Fibroblast of the aortic adventitia (primary cell): ENCODE results near the gene TCEAL6. TPM values are rescaled to one million over a fixed set of nuclear protein-coding genes. Genes with fewer than 3 reads are reported as not detected.
"Not testable (repeated sequence)": the region's sequence is repeated elsewhere in the genome, so short reads cannot be mapped to it uniquely, and the experiment has no call there.

ENCODE experiments used
- DNase-seq: peaks from one replicate; pipeline ENCODE4 v3.0.0-alpha.2; 2010; ENCODE audit warnings: low read depth
- H3K4me3 ChIP-seq: 2 replicates; pipeline ENCODE4 v1.5.1; 2011; ENCODE audit warnings: low read depth, mild to moderate bottlenecking, control low read depth, low read length, moderate library complexity
- total RNA-seq: library from RNA; depleted of rRNA; stranded (reverse); fragments of >200 nt; gene quantifications from 2 replicates; pipeline ENCODE4 v1.2.3, GENCODE V29; 2012; ENCODE audit warnings: low replicate concordance
- TF ChIP-seq, protein P1 (sequence below): IDR thresholded peaks from 2 replicates; pipeline ENCODE4 v1.5.1; 2011; ENCODE audit warnings: mild to moderate bottlenecking, low read length, control low read depth, inconsistent platforms; ENCODE audit not compliant: insufficient read depth

TCEAL6 gene
- total RNA-seq: not detected in 2 replicates

DNA sequence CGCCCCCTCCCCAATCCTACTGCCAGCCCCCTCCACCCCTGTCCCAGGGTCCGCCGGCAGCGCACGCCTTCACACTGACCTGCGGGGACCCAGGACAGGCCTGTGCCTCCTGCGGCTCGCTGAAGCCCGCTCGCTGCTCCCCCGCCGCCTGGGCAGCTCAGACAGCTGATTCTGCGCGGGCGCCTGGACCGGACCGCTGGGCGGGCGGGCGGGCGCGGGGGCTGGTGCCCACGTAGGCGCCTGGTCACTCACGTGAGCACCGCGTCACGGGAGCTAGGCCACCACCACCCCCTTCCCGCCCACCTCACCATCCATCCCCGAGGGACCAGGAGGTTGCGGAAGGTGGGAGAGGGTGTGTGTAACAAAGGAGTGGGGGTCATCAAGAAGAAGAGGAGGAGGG, at the start of gene TCEAL6:
TSS of gene TCEAL6 (minus strand) at position 208 of the 400 bp plus-strand sequence.
- DNase-seq, H3K4me3 ChIP-seq: not testable (repeated sequence)

DNA sequence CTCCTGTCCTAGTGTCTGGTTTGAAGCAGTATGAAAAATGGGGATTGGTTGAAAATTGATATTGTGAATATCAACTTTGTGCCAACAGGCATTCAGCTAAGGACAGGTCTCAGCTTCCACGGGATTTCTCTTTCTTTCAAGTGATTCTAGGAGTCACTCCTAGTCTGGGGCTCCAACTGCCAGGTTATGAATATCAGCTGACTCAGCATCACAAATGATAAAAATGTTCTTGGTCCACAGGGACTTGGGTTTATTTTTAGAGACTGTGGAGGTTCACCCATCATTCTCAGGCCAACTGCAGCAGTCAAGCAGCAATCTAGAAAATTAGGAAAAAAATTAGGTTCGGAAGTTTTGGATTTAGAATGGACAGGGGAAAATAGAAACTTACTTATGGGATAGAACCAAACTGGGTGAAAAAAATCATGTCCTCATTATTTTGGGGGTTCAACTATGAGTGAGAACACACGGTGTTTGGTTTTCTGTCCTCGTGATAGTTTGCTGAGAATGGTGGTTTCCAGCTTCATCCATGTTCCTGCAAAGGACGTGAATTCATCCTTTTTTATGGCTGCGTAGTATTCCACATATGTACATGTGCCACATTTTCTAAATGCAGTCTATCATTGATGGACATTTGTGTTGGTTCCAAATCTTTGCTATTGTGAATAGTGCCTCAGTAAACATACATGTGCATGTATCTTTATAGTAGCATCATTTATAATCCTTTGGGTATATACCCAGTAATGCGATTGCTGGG, 43.9 kb upstream of the TCEAL6 start:
- H3K4me3 ChIP-seq: no peak overlapping the region
- DNase-seq: no peak
- TF ChIP-seq, protein P1, sequence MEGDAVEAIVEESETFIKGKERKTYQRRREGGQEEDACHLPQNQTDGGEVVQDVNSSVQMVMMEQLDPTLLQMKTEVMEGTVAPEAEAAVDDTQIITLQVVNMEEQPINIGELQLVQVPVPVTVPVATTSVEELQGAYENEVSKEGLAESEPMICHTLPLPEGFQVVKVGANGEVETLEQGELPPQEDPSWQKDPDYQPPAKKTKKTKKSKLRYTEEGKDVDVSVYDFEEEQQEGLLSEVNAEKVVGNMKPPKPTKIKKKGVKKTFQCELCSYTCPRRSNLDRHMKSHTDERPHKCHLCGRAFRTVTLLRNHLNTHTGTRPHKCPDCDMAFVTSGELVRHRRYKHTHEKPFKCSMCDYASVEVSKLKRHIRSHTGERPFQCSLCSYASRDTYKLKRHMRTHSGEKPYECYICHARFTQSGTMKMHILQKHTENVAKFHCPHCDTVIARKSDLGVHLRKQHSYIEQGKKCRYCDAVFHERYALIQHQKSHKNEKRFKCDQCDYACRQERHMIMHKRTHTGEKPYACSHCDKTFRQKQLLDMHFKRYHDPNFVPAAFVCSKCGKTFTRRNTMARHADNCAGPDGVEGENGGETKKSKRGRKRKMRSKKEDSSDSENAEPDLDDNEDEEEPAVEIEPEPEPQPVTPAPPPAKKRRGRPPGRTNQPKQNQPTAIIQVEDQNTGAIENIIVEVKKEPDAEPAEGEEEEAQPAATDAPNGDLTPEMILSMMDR: no peak

DNA sequence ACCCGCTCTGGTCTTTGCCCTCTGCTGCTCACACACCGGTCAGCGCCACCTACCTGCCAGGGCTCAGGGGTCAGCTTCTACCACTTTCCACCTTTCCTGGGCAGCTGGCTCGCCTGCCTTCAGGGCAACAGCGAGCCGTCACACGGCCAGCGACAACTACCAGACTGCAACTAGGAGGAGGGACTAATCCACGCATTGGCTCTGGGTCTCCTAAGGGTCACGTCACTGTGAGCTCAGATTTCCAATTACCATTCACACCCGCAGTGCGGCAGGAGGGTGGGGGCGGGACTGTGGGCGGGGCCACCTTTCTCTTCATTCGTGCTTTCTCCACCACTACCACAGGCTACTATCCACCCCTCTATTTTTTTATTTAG, 13.5 kb upstream of the TCEAL6 start, which contains the start of gene BEX5:
TSS of gene BEX5 (minus strand) at position 172 of the 374 bp plus-strand sequence. CDS start 1,712 bp downstream, outside the sequence.
- TF ChIP-seq, protein P1: no peak
- H3K4me3 ChIP-seq: no peak within 1 kb of the TSS
- no peak for DNase-seq

DNA sequence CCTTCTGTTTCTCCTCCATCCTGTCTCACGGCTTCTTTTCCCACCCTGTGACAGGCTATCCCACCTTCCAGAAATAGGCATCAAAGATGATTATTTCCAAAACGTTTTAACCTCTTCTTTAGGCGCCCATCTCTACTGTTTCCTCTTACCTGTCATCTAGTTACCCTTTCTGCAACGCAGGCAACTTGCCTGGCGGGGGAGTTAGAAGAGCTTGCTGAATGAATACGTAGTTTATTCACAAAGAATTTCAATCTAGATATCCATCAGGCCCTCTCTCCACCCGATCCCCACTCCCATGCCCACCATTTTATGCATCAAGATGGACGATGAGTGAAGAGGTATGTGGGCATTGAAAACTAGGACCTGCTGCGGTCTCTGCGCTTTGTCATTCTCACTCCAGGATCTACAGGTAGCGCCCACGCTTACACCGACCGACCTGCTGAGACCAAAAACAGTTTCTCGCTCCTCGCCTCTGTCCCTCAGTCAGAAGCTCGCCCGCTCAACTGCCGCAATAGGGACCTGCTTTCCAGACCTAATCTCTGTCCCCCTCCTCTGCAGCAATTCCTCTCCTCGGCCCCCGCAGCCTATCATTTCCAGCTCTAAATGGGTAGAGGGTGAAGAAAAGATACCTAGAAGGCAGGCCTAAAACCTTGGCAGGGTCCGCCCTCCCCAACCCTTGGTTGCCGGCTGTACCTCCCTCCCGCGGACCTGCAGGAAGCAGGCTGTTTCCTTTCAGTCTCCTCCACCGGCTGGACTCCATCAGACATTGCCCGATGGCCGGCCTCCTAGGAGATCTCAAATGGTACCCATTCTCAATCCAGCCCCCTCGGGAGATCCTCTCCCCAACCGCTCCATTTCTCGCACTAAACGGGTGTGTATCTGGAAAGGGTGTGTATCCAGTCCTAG, 12.9 kb upstream of the TCEAL6 start:
- no peak for DNase-seq
- no peak overlapping the region for H3K4me3 ChIP-seq
- TF ChIP-seq, protein P1: no peak

DNA sequence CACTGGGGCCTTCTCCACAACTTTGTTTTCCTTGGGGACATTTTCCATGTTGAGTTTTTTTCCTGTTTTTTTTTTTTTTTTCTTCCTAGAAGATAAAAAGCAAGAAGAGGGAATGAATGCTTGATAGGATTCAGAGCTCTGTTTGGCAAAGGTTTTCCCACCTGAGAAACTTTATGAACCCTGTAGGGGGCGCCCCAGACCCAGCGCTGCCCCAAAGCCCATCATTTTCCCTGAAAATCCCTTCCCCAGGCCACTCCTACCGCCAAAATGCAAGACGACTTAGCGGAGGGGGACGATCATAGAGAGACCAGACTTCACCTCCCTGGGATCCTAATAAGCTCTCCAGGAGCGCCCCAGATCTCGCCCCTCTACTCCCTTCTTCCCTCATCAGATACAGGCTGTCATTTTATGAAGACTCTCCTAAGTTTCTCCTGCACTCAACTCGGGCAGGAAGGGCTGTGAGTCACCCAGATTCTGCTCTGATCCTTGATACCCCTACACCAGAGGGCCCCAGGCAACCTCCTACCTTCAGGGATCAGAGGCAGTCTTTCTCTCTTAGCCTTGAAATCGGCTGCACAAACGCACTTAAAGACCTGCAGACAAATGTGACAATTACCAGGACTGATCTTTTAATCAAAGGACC, 12.1 kb upstream of the TCEAL6 start:
- no peak overlapping the region for H3K4me3 ChIP-seq
- DNase-seq: no peak
- TF ChIP-seq, protein P1: no peak

DNA sequence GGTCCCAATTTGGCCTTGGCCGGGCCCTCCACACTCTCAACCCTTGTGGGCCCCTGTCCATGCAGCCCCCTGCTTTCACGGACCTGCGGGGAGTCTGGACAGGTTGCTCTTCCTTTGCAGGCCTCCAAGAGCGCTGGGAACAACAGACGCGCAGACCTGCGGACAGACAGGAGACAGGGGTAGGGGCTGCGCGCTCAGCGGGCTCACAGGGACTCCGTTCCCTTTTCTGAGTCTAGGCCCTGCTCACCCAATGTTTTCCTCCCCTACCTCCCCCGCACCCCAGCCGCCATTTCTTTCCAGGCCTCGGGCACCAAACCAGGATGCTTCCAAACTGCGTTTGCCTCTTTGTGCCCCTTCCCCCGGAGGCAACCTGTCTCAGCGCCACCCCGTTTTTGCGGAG, 650 bp downstream of the TCEAL6 start:
- H3K4me3 ChIP-seq, DNase-seq: not testable (repeated sequence)

DNA sequence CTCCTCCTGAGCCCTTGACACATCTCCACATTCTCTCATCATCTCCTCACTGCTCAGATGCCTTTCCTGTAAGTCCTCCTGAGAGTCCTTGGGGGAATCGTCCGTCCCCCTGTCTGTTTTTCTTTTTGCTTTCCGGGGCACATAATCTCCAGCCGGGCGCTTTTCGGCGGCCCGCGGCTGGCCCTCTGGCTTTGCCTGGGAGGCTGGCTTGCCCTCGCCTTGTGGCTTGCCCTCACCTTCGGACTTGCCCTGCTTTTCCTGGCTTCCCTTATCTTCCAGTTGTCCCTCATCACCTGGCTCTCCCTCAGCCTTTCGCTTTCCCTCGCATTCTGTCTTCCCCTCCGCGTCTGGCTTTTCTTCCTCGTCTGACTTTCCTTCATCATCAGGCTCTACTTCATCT, 1.4 kb downstream of the TCEAL6 start:
- DNase-seq, H3K4me3 ChIP-seq: not testable (repeated sequence)

DNA sequence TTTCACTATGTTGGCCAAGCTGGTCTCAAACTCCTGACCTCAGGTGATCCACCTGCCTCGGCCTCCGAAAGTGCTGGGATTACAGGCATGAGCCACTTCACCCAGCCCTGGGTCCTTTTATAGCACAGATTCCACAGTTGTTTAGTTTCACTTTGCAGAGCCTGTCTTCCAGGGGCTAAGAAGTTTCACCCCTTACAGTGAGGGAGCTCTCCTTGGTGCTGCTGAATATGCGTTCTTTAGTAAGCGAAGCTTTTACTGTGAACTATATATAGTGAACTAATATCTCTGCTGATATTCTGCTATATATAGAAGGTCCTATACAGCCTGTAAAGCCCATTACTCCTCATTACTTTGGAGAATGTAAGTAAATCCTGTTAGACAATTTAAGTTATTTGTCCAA, 4.2 kb downstream of the TCEAL6 start:
- H3K4me3 ChIP-seq: no peak overlapping the region
- TF ChIP-seq, protein P1: no peak
- DNase-seq: no peak
